OCI-LY7 (cell line): ENCODE data around the gene AATK. TPM values are rescaled to one million over a fixed set of nuclear protein-coding genes. Genes with fewer than 3 reads are reported as not detected.

Experiments
- BruUV-seq: library from RNA; stranded (reverse); fragments of 400-500 nt; replicated peaks from 2 replicates; lab custom pipeline; 2021; lab: Mats Ljungman, UMichigan
- CTCF ChIA-PET: fragments of 300-600 bp; sonication (Branson Sonifier 250); formaldehyde crosslinking; loops from one replicate; lab custom pipeline; 2022; ENCODE audit warnings: antibody characterized with exemption; ENCODE audit not compliant: unreplicated experiment; lab: Charles Lee
- POLR2A ChIA-PET: fragments of 300-600 bp; sonication (Branson Sonifier 250); formaldehyde crosslinking; loops from one replicate; lab custom pipeline; 2022; ENCODE audit warnings: antibody characterized with exemption; lab: Charles Lee
- DNase-seq: peaks from one replicate; pipeline ENCODE4 v3.0.0-alpha.2; 2015; ENCODE audit warnings: low spot score
- H2AFZ ChIP-seq: fragments of 200-600 bp; sonication (generic), shearing (Covaris generic); 2 replicates; pipeline ENCODE4 v1.6.1; 2014; ENCODE audit warnings: mild to moderate bottlenecking, antibody characterized with exemption, low read length, moderate library complexity
- H3K27ac ChIP-seq: fragments of 200-600 bp; sonication (generic); 2 replicates; pipeline ENCODE4 v1.5.1; 2014; ENCODE audit warnings: mixed run types, low read depth, mild to moderate bottlenecking, moderate library complexity, low read length, inconsistent platforms; ENCODE audit not compliant: poor library complexity, severe bottlenecking
- H3K36me3 ChIP-seq: fragments of 200-600 bp; sonication (generic); 2 replicates; pipeline ENCODE4 v1.6.1; 2014; ENCODE audit warnings: mild to moderate bottlenecking, antibody characterized with exemption, low read length, moderate library complexity, mixed read lengths; ENCODE audit not compliant: insufficient read depth
- H3K4me1 ChIP-seq: fragments of 200-600 bp; sonication (generic); 2 replicates; pipeline ENCODE4 v1.5.1; 2014; ENCODE audit warnings: mild to moderate bottlenecking, low read length; ENCODE audit not compliant: insufficient read depth, poor library complexity, severe bottlenecking
- H3K4me2 ChIP-seq: fragments of 200-600 bp; sonication (generic); 2 replicates; pipeline ENCODE4 v1.6.1; 2014; ENCODE audit warnings: mild to moderate bottlenecking, low read length
- H3K4me3 ChIP-seq: fragments of 200-600 bp; sonication (generic); 2 replicates; pipeline ENCODE4 v1.5.1; 2014; ENCODE audit warnings: mild to moderate bottlenecking, low read depth, low read length; ENCODE audit not compliant: poor library complexity, severe bottlenecking
- H3K79me2 ChIP-seq: fragments of 200-600 bp; sonication (generic); 2 replicates; pipeline ENCODE4 v1.6.1; 2016; ENCODE audit warnings: low read depth, mild to moderate bottlenecking, low read length, moderate library complexity, mixed read lengths; ENCODE audit not compliant: insufficient read depth
- H3K9me2 ChIP-seq: fragments of 200-600 bp; sonication (generic); 2 replicates; pipeline ENCODE4 v1.6.1; 2016; ENCODE audit warnings: mild to moderate bottlenecking, low read length, mixed read lengths; ENCODE audit not compliant: insufficient read depth
- H3K9me3 ChIP-seq: fragments of 200-600 bp; sonication (generic); 2 replicates; pipeline ENCODE4 v1.6.1; 2014; ENCODE audit warnings: mild to moderate bottlenecking, mixed run types, low read length, mixed read lengths
- H4K20me1 ChIP-seq: fragments of 200-600 bp; sonication (generic); 2 replicates; pipeline ENCODE4 v1.6.1; 2014; ENCODE audit warnings: mild to moderate bottlenecking, antibody characterized with exemption, low read length, moderate library complexity, mixed read lengths; ENCODE audit not compliant: insufficient read depth
- CTCF ChIP-seq: fragments of 200-600 bp; sonication (generic); conservative IDR thresholded peaks from 2 replicates; pipeline ENCODE4 v1.5.1; 2014; ENCODE audit warnings: mild to moderate bottlenecking, antibody characterized with exemption, low read length, moderate library complexity, mixed read lengths
- EZH2phosphoT487 ChIP-seq: fragments of 200-600 bp; sonication (generic); IDR thresholded peaks from 2 replicates; pipeline ENCODE4 v1.6.1; 2018; ENCODE audit warnings: low read depth, borderline replicate concordance, mild to moderate bottlenecking, mixed run types, antibody characterized with exemption, low read length, moderate library complexity, mixed read lengths
- intact Hi-C: fragments of 100-400 bp; cut with micrococcal nuclease; formaldehyde crosslinking; loops from one replicate; pipeline ENCODE4 v1.10.0; 2022; ENCODE audit not compliant: unreplicated experiment
- total RNA-seq, 2 experiments: library from RNA; depleted of rRNA in 1 of 2; stranded (reverse); fragments of >200 nt in 1 of 2; shearing (Covaris generic) in 1 of 2; gene quantifications; 2 replicates each; pipeline ENCODE4 v1.2.3, GENCODE V29; 2014 to 2022

Gene AATK
- total RNA-seq, 2 experiments from 2014 or later, result 0.03 TPM; not detected in 1

GRCh38 chr17:81095383-81095762, 70.6 kb downstream of the AATK start:
- peak; percentile 38 for DNase-seq
- Histone ChIP-seq H3K4me3 (no peak overlapping the region), H3K9me2 (no peaks in the 10 kb centered on the region), H3K36me3 (no peaks in the 10 kb centered on the region), H4K20me1 (no peaks in the 10 kb centered on the region), H3K27ac (no peak overlapping the region), H2AFZ (no peak overlapping the region), H3K9me3 (no peaks in the 10 kb centered on the region), H3K4me2 (no peak overlapping the region), H3K4me1 (peaks cover 4% of the 10 kb centered on the region), H3K79me2 (no peaks in the 10 kb centered on the region)
- POLR2A ChIA-PET, result no interaction called here
- intact Hi-C loops, result no loop called here
- CTCF ChIA-PET, result no interaction called here
- BruUV-seq, result no TSS peak
- TF ChIP-seq EZH2phosphoT487, result 0 out of 2 replicates have a peak, but pooled peaks have one; percentile 17
- TF ChIP-seq CTCF, result no peak

GRCh38 chr17:81094509-81095382, 71.3 kb downstream of the AATK start:
- Histone ChIP-seq H2AFZ (no peak overlapping the region), H3K4me3 (no peak overlapping the region), H3K4me1 (peaks cover 4% of the 10 kb centered on the region), H3K9me2 (no peaks in the 10 kb centered on the region), H3K79me2 (no peaks in the 10 kb centered on the region), H3K36me3 (no peaks in the 10 kb centered on the region), H3K4me2 (no peak overlapping the region), H3K9me3 (no peaks in the 10 kb centered on the region), H3K27ac (no peak overlapping the region), H4K20me1 (no peaks in the 10 kb centered on the region)
- no TSS peak for BruUV-seq
- no peak for DNase-seq
- CTCF ChIA-PET, result no interaction called here
- POLR2A ChIA-PET, result no interaction called here
- TF ChIP-seq CTCF, result no peak
- no peak for TF ChIP-seq EZH2phosphoT487
- intact Hi-C loops, result no loop called here
